ENCODE measurements around the gene CLCN7. TPM values are rescaled to one million over a fixed set of nuclear protein-coding genes. Genes with fewer than 3 reads are reported as not detected.

The CLCN7 gene
- total RNA-seq, 6 donors from 2014 or later: 78.0 to 463 (median 147) TPM

DNA sequence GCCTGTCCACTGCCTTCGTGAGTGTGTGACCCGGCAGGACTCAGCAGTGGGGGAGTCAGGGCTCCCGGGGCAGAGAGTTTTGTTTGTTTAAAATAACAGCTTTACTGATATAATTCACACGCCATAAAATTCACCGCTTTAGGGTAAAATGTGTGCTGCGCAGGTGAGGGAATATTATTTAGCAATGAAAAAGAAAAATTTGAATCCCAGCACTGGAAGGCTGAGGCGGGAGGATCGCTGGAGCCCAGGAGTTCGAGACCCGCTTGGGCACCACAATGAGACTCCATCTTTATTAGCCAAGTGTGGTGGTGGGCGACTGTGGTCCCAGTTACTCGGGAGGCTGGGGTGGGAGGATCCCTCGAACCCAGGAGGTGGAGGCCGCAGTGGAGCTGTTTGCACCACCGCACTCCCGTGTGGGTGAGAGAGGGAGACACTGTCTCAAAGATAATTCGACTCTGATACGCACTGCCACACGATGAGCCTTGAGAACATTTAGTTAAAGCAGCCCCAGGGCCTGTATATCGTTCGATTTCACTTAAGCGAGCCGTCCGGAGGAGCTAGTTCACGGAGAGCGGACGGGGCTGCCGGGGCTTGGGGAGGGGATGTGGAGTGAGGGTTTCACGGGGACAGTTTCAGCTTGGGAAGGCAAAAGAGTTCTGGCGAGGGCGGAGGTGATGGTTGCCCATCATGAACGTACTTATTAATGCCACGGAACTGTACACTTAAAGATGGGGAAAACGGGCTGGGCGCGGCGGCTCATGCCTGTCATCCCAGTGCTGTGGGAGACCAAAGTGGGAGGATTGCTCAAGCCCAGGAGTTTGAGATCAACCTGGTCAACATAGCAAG lies 28.5 kb upstream of the CLCN7 start:
- Histone ChIP-seq H3K36me3 (peaks cover 6 to 72% (median 57%) of the 10 kb centered on the region in 4 donors), H3K9me3 (no peaks in the 10 kb centered on the region), H3K4me3 (no peak overlapping the region), H3K27ac (no peak overlapping the region), H3K4me1 (peaks cover 0 to 2% (median under 1%) of the 10 kb centered on the region in 4 donors), H3K27me3 (no peaks in the 10 kb centered on the region)
- TF ChIP-seq POLR2AphosphoS5 (IDR thresholded peaks at IDR 0.05): no peak
- TF ChIP-seq, protein P1, sequence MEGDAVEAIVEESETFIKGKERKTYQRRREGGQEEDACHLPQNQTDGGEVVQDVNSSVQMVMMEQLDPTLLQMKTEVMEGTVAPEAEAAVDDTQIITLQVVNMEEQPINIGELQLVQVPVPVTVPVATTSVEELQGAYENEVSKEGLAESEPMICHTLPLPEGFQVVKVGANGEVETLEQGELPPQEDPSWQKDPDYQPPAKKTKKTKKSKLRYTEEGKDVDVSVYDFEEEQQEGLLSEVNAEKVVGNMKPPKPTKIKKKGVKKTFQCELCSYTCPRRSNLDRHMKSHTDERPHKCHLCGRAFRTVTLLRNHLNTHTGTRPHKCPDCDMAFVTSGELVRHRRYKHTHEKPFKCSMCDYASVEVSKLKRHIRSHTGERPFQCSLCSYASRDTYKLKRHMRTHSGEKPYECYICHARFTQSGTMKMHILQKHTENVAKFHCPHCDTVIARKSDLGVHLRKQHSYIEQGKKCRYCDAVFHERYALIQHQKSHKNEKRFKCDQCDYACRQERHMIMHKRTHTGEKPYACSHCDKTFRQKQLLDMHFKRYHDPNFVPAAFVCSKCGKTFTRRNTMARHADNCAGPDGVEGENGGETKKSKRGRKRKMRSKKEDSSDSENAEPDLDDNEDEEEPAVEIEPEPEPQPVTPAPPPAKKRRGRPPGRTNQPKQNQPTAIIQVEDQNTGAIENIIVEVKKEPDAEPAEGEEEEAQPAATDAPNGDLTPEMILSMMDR (IDR thresholded peaks at IDR 0.05): no peak
- TF ChIP-seq EP300 (IDR thresholded peaks at IDR 0.05): no peak
- no peak for TF ChIP-seq POLR2A (IDR thresholded peaks at IDR 0.05)
- no peak for DNase-seq
- ATAC-seq (ENCODE audit: low FRiP score in 2 of 2): no peak
- WGBS, 2 donors: 95 to 98% methylated on average over 37 of the region's 37 CpGs

DNA sequence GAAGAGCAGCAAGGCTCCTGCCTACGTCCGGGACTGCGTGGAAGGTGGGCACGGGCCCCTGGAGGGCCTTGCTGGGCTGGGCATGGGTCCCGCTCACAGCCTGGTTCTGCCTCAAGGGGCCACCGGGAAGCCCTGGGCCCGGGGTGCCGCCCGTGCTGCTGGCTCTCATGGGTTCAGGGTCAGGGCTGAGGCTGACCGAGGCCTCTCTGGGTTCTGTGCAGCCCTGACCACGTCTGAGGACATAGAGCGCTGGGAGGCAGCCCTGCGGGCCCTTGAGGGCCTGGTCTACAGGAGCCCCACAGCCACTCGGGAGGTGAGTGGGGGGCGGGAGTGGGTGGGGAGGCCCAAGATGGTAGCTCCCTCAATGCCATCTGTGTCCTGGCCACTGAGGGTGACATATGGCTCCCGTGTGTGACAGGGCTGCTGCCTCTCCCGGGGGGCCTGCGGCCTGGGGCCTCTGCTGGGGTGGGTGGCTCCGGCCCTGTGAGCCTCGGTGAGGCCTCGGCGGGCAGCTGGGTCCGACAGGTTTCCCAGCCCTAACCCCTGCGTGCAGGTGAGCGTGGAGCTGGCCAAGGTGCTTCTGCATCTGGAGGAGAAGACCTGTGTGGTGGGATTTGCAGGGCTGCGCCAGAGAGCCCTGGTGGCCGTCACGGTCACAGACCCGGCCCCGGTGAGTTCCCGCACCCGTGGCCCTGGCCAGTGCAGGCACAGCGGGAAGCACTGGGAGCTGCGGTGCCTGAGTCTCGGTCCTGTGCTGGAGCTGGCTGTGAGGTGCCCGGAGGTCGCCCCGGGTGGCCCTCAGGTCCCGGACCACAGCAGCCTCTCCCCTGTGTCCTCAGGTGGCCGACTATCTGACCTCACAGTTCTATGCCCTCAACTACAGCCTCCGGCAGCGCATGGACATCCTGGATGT lies 27.5 kb upstream of the CLCN7 start:
- peaks cover 8 to 81% (median 62%) of the 10 kb centered on the region in 4 donors for H3K36me3 ChIP-seq
- H3K9me3 ChIP-seq: no peaks in the 10 kb centered on the region
- no peak for ATAC-seq (ENCODE audit: low FRiP score in 2 of 2)
- no peaks in the 10 kb centered on the region for H3K27me3 ChIP-seq
- TF ChIP-seq EP300 (IDR thresholded peaks at IDR 0.05) (no peak), POLR2AphosphoS5 (IDR thresholded peaks at IDR 0.05) (no peak), POLR2A (IDR thresholded peaks at IDR 0.05) (no peak)
- TF ChIP-seq, protein P1 (IDR thresholded peaks at IDR 0.05): no peak
- no peak overlapping the region for H3K4me3 ChIP-seq
- DNase-seq: peak in 1 of 2 donors; percentile 66
- H3K27ac ChIP-seq: no peak overlapping the region
- 80 to 100% methylated on average over 3 to 11 of the region's 42 CpGs for WGBS, 2 donors
- H3K4me1 ChIP-seq: no peaks in the 10 kb centered on the region

DNA sequence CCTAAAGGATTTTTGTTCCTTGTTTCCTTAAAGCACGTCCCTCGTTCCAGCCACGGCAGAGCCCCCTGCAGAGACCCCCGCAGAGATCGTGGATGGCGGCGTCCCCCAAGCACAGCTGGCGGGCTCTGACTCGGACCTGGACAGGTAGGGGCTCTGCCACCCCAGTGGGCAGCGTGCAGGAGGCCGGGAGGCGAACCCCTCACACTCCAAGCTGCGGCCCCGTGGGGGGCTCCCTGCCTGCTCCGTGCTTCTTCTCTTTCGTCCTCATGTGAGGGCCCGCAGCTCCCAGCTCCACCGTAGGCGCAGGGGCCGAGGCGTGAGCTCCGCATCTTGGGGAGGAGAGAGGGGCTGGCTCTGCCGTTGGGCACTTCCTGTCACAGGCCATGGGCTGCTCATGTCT lies 26.8 kb upstream of the CLCN7 start:
- DNase-seq: peak in 1 of 2 donors; percentile 66
- Histone ChIP-seq H3K36me3 (peaks cover 9 to 81% (median 62%) of the 10 kb centered on the region in 4 donors), H3K4me3 (no peak overlapping the region), H3K27ac (no peak overlapping the region), H3K4me1 (no peaks in the 10 kb centered on the region), H3K9me3 (no peaks in the 10 kb centered on the region), H3K27me3 (no peaks in the 10 kb centered on the region)
- whole genome bisulfite sequencing, 2 donors: 98% methylated on average over 13 to 16 of the region's 23 CpGs
- TF ChIP-seq, protein P1 (IDR thresholded peaks at IDR 0.05): no peak
- no peak for TF ChIP-seq POLR2AphosphoS5 (IDR thresholded peaks at IDR 0.05)
- TF ChIP-seq EP300 (IDR thresholded peaks at IDR 0.05): no peak
- no peak for TF ChIP-seq POLR2A (IDR thresholded peaks at IDR 0.05)
- no peak for ATAC-seq (ENCODE audit: low FRiP score in 2 of 2)

DNA sequence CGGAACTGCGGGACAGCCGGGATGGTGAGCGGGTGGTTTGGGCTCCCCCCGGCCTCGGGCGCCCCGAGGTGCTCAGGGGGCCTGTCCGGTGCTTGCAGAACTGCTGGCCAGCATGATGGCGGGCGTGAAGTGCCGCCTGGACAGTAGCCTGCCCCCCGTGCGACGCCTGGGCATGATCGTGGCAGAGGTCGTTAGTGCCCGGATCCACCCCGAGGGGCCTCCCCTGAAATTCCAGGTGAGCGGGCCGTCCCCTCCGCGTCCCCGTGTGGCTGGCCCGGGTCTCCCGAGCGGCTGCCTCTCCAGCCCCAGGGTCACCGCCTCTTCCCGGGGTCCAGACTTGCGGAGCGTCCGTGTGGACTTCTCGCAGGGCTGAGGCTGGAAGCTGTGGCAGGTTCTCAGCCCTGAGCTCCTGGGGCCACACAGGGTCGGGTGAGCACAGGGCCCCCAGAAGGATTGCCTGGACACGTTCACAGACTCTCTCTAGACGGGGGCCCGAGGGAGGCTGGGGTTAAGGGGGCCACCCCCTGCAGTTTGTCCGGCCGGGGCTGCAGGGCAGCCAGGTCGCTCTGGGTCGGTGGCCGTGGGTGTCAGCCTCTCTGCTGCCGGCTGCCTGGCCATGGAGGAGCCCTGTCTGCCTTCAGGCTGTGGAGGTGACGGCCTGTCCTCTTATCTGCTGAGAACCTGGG lies 25.8 kb upstream of the CLCN7 start:
- 96 to 97% methylated on average over 20 to 28 of the region's 44 CpGs for WGBS, 2 donors
- no peak overlapping the region for H3K4me3 ChIP-seq
- DNase-seq (no peak), ATAC-seq (ENCODE audit: low FRiP score in 2 of 2) (no peak)
- no peaks in the 10 kb centered on the region for H3K9me3 ChIP-seq
- peaks cover 9 to 80% (median 63%) of the 10 kb centered on the region in 4 donors for H3K36me3 ChIP-seq
- no peaks in the 10 kb centered on the region for H3K27me3 ChIP-seq
- no peak overlapping the region for H3K27ac ChIP-seq
- TF ChIP-seq EP300 (IDR thresholded peaks at IDR 0.05): no peak
- TF ChIP-seq, protein P1 (IDR thresholded peaks at IDR 0.05): no peak
- no peak for TF ChIP-seq POLR2A (IDR thresholded peaks at IDR 0.05)
- no peaks in the 10 kb centered on the region for H3K4me1 ChIP-seq

All from upper lobe of left lung (tissue), 6 donors.